A549 (cell line): ENCODE data around the gene METTL9. TPM values are rescaled to one million over a fixed set of nuclear protein-coding genes. Genes with fewer than 3 reads are reported as not detected.

Experiments used
- ATAC-seq, 2 experiments: fragments of 200-7000 bp in 1 of 2; fragments of >200 bp in 1 of 2; cut with Nextera tagmentation in 1 of 2; cut with Tn5 transposase in 1 of 2; 3 replicates each; pipeline versions ENCODE4 v1.8.0 to v1.9.1; 2018 to 2020; ENCODE audit warnings: mild to moderate bottlenecking in 1 of 2, moderate library complexity in 1 of 2
- CTCF ChIA-PET: fragments of 300-600 bp; sonication (Branson Sonifier 250); formaldehyde crosslinking; extraction: SDS; loops from one replicate; lab custom pipeline; 2021; ENCODE audit warnings: antibody characterized with exemption, inconsistent platforms; lab: Yijun Ruan, JAX
- POLR2A ChIA-PET: fragments of 350-600 bp; formaldehyde crosslinking; extraction: SDS; loops from one replicate; lab custom pipeline; 2021; ENCODE audit warnings: antibody characterized with exemption, inconsistent platforms; lab: Yijun Ruan, JAX
- DNase-seq, 2 experiments: peaks; one replicate each; pipeline versions ENCODE4 v3.0.0 to v3.0.0-alpha.2; 2011 to 2016; ENCODE audit warnings: low read depth in 1 of 2, low spot score in 1 of 2
- FAIRE-seq: peaks from 2 replicates; lab custom pipeline; 2011; peaks lifted over from hg19 to GRCh38; lab: Jason Lieb, UNC
- H3K27ac ChIP-seq, 2 experiments: fragments of >200 bp; sonication (Bioruptor Twin); formaldehyde crosslinking; 3 replicates each; pipeline ENCODE4 v1.5.1; 2016 to 2017
- H3K4me1 ChIP-seq: fragments of >200 bp; sonication (Bioruptor Twin); formaldehyde crosslinking; 3 replicates; pipeline ENCODE4 v1.6.1; 2016
- H3K4me2 ChIP-seq: fragments of >200 bp; sonication (Bioruptor Twin); formaldehyde crosslinking; 3 replicates; pipeline ENCODE4 v1.6.1; 2016
- H3K4me3 ChIP-seq: fragments of >200 bp; sonication (Bioruptor Twin); formaldehyde crosslinking; 3 replicates; pipeline ENCODE4 v1.5.1; 2016
- H3K9me3 ChIP-seq: fragments of >200 bp; sonication (Bioruptor Twin); formaldehyde crosslinking; 3 replicates; pipeline ENCODE4 v1.6.1; 2016
- BHLHE40 ChIP-seq: IDR thresholded peaks from 2 replicates; pipeline ENCODE4 v1.6.1; 2012; ENCODE audit warnings: low read depth, low read length, inconsistent platforms
- CBX2 ChIP-seq: fragments of 200-600 bp; sonication (generic); IDR thresholded peaks from 2 replicates; pipeline ENCODE4 v1.6.1; 2016; ENCODE audit warnings: low read depth, mild to moderate bottlenecking, borderline replicate concordance
- CEBPB ChIP-seq, 2 experiments: fragments of >200 bp in 1 of 2; sonication (Bioruptor Twin) in 1 of 2; formaldehyde crosslinking in 1 of 2; IDR thresholded peaks; 2 replicates each; pipeline ENCODE4 v1.6.1; 2012 to 2016
- CHD2 ChIP-seq: fragments of 150-350 bp; IDR thresholded peaks from 2 replicates; pipeline ENCODE4 v1.6.1; 2014; ENCODE audit warnings: low read length; ENCODE audit not compliant: partially characterized antibody
- CTCF ChIP-seq: fragments of >200 bp; sonication (Bioruptor Twin); formaldehyde crosslinking; IDR thresholded peaks from 3 replicates; pipeline ENCODE4 v1.5.1; 2016
- EHMT2 ChIP-seq: fragments of 200-600 bp; sonication (generic); IDR thresholded peaks from 2 replicates; pipeline ENCODE4 v1.6.1; 2016; ENCODE audit warnings: antibody characterized with exemption, low read depth, mild to moderate bottlenecking, moderate library complexity
- JUNB ChIP-seq: fragments of >200 bp; sonication (Bioruptor Twin); formaldehyde crosslinking; IDR thresholded peaks from 2 replicates; pipeline ENCODE4 v1.6.1; 2016
- KDM1A ChIP-seq: fragments of 200-600 bp; sonication (generic); IDR thresholded peaks from 2 replicates; pipeline ENCODE4 v1.6.1; 2016; ENCODE audit warnings: low read depth, mild to moderate bottlenecking
- MYC ChIP-seq: IDR thresholded peaks from 2 replicates; pipeline ENCODE4 v1.6.1; 2012; ENCODE audit warnings: mild to moderate bottlenecking, inconsistent platforms, low read length, improper control_type of control experiment, borderline replicate concordance
- NFE2L2 ChIP-seq: fragments of 150-350 bp; conservative IDR thresholded peaks from 2 replicates; pipeline ENCODE4 v1.6.1; 2014; ENCODE audit warnings: low read length
- NPAS2 ChIP-seq: fragments of 250-450 bp; sonication (Bioruptor Pico); IDR thresholded peaks from 2 replicates; pipeline ENCODE4 v1.8.0; 2022; ENCODE audit warnings: mild to moderate bottlenecking, moderate library complexity, borderline replicate concordance
- PHF8 ChIP-seq: fragments of 200-600 bp; sonication (generic); IDR thresholded peaks from 2 replicates; pipeline ENCODE4 v1.6.1; 2016; ENCODE audit warnings: low read depth, mild to moderate bottlenecking, antibody characterized with exemption, moderate library complexity, borderline replicate concordance
- POLR2A ChIP-seq: IDR thresholded peaks from 2 replicates; pipeline ENCODE4 v1.6.1; 2012; ENCODE audit warnings: mild to moderate bottlenecking, low read length
- POLR2AphosphoS2 ChIP-seq: conservative IDR thresholded peaks from 2 replicates; pipeline ENCODE4 v1.6.1; 2012; ENCODE audit warnings: low read length, improper control_type of control experiment, inconsistent platforms
- RAD21 ChIP-seq, 2 experiments: fragments of >200 bp in 1 of 2; sonication (Bioruptor Twin) in 1 of 2; formaldehyde crosslinking in 1 of 2; IDR thresholded peaks in 1 of 2; conservative IDR thresholded peaks in 1 of 2; 2 replicates in 1 of 2; 3 replicates in 1 of 2; pipeline ENCODE4 v1.6.1; 2012 to 2018; ENCODE audit warnings: inconsistent platforms in 1 of 2
- RCOR1 ChIP-seq: fragments of 150-350 bp; IDR thresholded peaks from 2 replicates; pipeline ENCODE4 v1.6.1; 2014; ENCODE audit warnings: antibody characterized with exemption, low read length, low read depth
- RNF2 ChIP-seq: fragments of 200-600 bp; sonication (generic); IDR thresholded peaks from 2 replicates; pipeline ENCODE4 v1.6.1; 2016; ENCODE audit warnings: low read depth, mild to moderate bottlenecking, antibody characterized with exemption, moderate library complexity, borderline replicate concordance
- SMC3 ChIP-seq: fragments of >200 bp; sonication (Bioruptor Twin); formaldehyde crosslinking; IDR thresholded peaks from 3 replicates; pipeline ENCODE4 v1.6.1; 2018; ENCODE audit warnings: inconsistent platforms
- WGBS: methylation state at CpG from one replicate; pipeline ENCODE4 v1.1.6; 2017; ENCODE audit errors: missing lambda C conversion rate; 5-methylcytosine and 5-hydroxymethylcytosine counted together
- polyA plus RNA-seq, 4 experiments: library from polyadenylated mRNA; depleted of rRNA in 3 of 4; stranded (reverse); fragments of >200 nt; fragmentation: RNase III in 1 of 4; extraction: RNeasy Plus Mini Kit Qiagen cat#74134 plus additional on column Dnase treatment in 1 of 4; gene quantifications; 2 replicates in 3 of 4; 3 replicates in 1 of 4; pipeline ENCODE4 v1.2.3, GENCODE V29; 2011 to 2017
- TF ChIP-seq, protein P1 (sequence below): IDR thresholded peaks from 2 replicates; pipeline ENCODE4 v1.6.1; 2012
- TF ChIP-seq, protein P2 (sequence below): fragments of 150-350 bp; IDR thresholded peaks from 2 replicates; pipeline ENCODE4 v1.6.1; 2014; ENCODE audit warnings: low read depth, mild to moderate bottlenecking, low read length
- TF ChIP-seq, protein P3 (sequence below): fragments of 250-450 bp; sonication (Bioruptor Pico); IDR thresholded peaks from 2 replicates; pipeline ENCODE4 v1.5.0; 2020; ENCODE audit warnings: low read depth, mild to moderate bottlenecking, moderate library complexity

Gene METTL9
- polyA plus RNA-seq, 2 of the 4 experiments (the other 2 are of a cell fraction) = 72.2 to 124 TPM

DNA sequence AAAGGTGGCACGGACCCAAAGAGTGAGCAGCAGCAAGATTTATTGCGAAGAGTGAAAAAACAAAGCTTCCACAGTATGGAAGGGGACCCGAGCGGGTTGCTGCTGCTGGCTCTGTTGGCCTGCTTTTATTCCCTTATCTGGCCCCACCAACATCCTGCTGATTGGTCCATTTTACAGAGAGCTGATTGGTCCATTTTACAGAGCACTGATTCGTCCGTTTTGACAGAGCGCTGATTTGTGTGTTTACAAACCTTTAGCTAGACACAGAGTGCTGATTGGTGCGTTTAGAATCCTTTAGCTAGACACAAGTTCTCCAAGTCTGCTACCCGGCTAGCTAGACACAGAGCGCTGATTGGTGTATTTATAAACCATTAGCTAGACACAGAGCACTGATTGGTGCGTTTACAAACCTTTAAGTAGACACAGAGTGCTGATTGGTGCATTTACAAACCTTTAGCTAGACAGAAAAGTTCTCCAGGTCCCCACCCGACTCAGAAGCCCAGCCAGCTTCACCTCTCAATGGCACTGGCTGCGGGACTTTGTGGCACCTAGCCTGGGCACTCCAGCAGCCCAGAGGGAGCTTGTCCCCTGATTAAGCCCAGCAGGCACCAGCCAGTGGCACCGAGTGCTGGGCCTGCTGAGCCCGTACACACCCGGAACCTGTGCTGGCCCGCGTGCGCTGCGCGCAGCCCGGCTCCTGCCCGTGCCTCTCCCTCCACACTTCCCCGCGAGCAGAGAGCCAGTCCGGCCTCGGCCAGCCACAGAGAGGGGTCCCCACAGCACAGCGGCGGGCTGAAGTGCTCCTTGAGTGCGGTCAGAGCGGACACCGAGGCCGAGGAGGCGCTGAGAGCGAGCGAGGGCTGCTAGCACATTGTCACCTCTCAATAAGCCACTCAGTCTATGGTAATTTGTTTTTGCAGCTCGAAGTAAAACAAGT lies 37.9 kb downstream of the METTL9 start:
- ChIA-PET CTCF (interaction anchor here (0.6 to 4.0 kb wide), 4 partner anchors 9 to 165 kb away, joined by 3 to 21 read pairs (median 10); no protein-coding TSS in a partner anchor), POLR2A (no interaction called here)
- H3K4me3 ChIP-seq = no peak overlapping the region
- no peak overlapping the region for H3K4me2 ChIP-seq
- peaks cover 7% of the 10 kb centered on the region; the same call in 2 of the 3 replicates for H3K4me1 ChIP-seq
- whole genome bisulfite sequencing = 95% methylated on average over 28 of the region's 37 CpGs
- TF ChIP-seq PHF8 (no peak), EHMT2 (no peak), KDM1A (no peak), JUNB (no peak)
- ATAC-seq = peak; percentile 30; a peak in 2 of 6 replicates
- no peak for FAIRE-seq
- no peaks in the 10 kb centered on the region for H3K9me3 ChIP-seq
- no peak overlapping the region for H3K27ac ChIP-seq
- DNase-seq = peak in 1 of 2 experiments; percentile 12

DNA sequence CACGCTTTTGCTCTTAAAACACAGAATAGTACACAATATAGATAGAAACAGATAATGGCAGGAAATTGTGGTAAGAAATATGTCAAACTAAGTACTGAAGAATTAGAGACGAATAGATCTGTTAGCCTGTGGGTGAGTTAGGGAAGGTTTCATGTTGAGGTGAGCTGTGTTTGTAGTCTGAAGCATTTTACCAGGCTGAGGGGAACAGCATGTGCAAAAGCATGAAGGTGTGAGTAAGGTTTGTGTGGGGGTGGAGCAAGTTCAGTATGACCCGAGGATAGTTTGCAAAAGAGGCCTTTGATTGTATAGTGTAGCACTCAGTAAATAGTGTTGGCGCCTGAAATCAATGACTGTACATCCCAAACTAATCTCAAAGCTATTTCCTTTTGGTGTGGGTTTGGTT lies 39.2 kb downstream of the METTL9 start:
- no peak for FAIRE-seq
- ChIA-PET POLR2A (no interaction called here), CTCF (interaction anchor here (0.9 to 4.0 kb wide), 6 partner anchors 10 to 71 kb away, joined by 3 to 21 read pairs (median 4); no protein-coding TSS in a partner anchor)
- WGBS = 36% methylated on average over 4 of the region's 4 CpGs
- TF ChIP-seq MYC = no peak
- TF ChIP-seq NPAS2 (CRISPR knock-in tag) = no peak
- TF ChIP-seq POLR2A = no peak
- TF ChIP-seq SMC3 = no peak
- no peak for TF ChIP-seq CHD2
- TF ChIP-seq RNF2 = no peak
- TF ChIP-seq BHLHE40 = no peak
- TF ChIP-seq POLR2AphosphoS2 = no peak
- TF ChIP-seq, protein P1, sequence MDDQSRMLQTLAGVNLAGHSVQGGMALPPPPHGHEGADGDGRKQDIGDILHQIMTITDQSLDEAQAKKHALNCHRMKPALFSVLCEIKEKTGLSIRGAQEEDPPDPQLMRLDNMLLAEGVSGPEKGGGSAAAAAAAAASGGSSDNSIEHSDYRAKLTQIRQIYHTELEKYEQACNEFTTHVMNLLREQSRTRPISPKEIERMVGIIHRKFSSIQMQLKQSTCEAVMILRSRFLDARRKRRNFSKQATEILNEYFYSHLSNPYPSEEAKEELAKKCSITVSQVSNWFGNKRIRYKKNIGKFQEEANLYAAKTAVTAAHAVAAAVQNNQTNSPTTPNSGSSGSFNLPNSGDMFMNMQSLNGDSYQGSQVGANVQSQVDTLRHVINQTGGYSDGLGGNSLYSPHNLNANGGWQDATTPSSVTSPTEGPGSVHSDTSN = no peak
- no peak for TF ChIP-seq KDM1A
- TF ChIP-seq, protein P2, sequence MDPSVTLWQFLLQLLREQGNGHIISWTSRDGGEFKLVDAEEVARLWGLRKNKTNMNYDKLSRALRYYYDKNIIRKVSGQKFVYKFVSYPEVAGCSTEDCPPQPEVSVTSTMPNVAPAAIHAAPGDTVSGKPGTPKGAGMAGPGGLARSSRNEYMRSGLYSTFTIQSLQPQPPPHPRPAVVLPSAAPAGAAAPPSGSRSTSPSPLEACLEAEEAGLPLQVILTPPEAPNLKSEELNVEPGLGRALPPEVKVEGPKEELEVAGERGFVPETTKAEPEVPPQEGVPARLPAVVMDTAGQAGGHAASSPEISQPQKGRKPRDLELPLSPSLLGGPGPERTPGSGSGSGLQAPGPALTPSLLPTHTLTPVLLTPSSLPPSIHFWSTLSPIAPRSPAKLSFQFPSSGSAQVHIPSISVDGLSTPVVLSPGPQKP = no peak
- TF ChIP-seq RCOR1 = no peak
- no peak for TF ChIP-seq CTCF
- TF ChIP-seq RAD21 (conservative IDR thresholded peaks at IDR 0.05 in 1 of 2, IDR thresholded peaks at IDR 0.05 in 1 of 2) = no peak
- no peak for TF ChIP-seq NFE2L2
- TF ChIP-seq CBX2 = no peak
- TF ChIP-seq CEBPB (IDR thresholded peaks at IDR 0.05) = no peak
- TF ChIP-seq, protein P3, sequence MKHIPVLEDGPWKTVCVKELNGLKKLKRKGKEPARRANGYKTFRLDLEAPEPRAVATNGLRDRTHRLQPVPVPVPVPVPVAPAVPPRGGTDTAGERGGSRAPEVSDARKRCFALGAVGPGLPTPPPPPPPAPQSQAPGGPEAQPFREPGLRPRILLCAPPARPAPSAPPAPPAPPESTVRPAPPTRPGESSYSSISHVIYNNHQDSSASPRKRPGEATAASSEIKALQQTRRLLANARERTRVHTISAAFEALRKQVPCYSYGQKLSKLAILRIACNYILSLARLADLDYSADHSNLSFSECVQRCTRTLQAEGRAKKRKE (CRISPR knock-in tag) = no peak
- TF ChIP-seq, all 56 proteins: peak for 0
- Histone ChIP-seq H3K4me2 (no peak overlapping the region), H3K4me1 (peaks cover 7% of the 10 kb centered on the region; the same call in 2 of the 3 replicates), H3K27ac (no peak overlapping the region), H3K9me3 (no peaks in the 10 kb centered on the region), H3K4me3 (no peak overlapping the region)
- ATAC-seq (peak in 1 of 2 experiments; percentile 66; a peak in 3 of 6 replicates), DNase-seq (no peak)
